Ovary (tissue), 3 donors: Measurements from ENCODE around the gene RALB.

Experiments used
- EP300 ChIP-seq: sonication (generic); formaldehyde crosslinking; IDR thresholded peaks from one replicate; pipeline ENCODE4 v1.6.1; 2017; ENCODE audit warnings: antibody characterized with exemption
- POLR2A ChIP-seq: fragments of 450-650 bp; IDR thresholded peaks from one replicate; pipeline ENCODE4 v1.6.1; 2017; ENCODE audit warnings: antibody characterized with exemption, mild to moderate bottlenecking, moderate library complexity
- TF ChIP-seq, protein P1 (sequence below), 3 donors: fragments of 450-650 bp in 2 of 3; fragments of 200-600 bp in 1 of 3; IDR thresholded peaks; one replicate each; pipeline versions ENCODE4 v1.5.1 to v1.8.0; 2016 to 2022; ENCODE audit warnings: antibody characterized with exemption in 3 of 3, mild to moderate bottlenecking in 1 of 3
- donor health status: DM: no; HTN: no; CAD: no.

GRCh38 chr2:120244656-120245519 is 7.8 kb upstream of the RALB start:
- TF ChIP-seq, protein P1, sequence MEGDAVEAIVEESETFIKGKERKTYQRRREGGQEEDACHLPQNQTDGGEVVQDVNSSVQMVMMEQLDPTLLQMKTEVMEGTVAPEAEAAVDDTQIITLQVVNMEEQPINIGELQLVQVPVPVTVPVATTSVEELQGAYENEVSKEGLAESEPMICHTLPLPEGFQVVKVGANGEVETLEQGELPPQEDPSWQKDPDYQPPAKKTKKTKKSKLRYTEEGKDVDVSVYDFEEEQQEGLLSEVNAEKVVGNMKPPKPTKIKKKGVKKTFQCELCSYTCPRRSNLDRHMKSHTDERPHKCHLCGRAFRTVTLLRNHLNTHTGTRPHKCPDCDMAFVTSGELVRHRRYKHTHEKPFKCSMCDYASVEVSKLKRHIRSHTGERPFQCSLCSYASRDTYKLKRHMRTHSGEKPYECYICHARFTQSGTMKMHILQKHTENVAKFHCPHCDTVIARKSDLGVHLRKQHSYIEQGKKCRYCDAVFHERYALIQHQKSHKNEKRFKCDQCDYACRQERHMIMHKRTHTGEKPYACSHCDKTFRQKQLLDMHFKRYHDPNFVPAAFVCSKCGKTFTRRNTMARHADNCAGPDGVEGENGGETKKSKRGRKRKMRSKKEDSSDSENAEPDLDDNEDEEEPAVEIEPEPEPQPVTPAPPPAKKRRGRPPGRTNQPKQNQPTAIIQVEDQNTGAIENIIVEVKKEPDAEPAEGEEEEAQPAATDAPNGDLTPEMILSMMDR (IDR thresholded peaks at IDR 0.05) = no peak
- TF ChIP-seq EP300 (no peak), POLR2A (no peak)
